Peyer's patch (tissue), 4 donors: ENCODE data around the gene RPTOR. TPM values are rescaled to one million over a fixed set of nuclear protein-coding genes. Genes with fewer than 3 reads are reported as not detected.

Source experiments
- DNase-seq, 3 donors: peaks; one replicate each; pipeline ENCODE4 v3.0.0-alpha.2; 2017 to 2019
- H3K27ac ChIP-seq, 4 donors: fragments of 200-600 bp; sonication (generic); one replicate each; pipeline ENCODE4 v1.5.1; 2016 to 2019
- H3K27me3 ChIP-seq, 2 donors: fragments of 200-600 bp; sonication (generic); one replicate each; pipeline ENCODE4 v1.5.1; 2019
- H3K36me3 ChIP-seq, 3 donors: fragments of 200-600 bp; sonication (generic); one replicate each; pipeline ENCODE4 v1.5.1; 2016 to 2019
- H3K4me1 ChIP-seq, 4 donors: fragments of 200-600 bp; sonication (generic); one replicate each; pipeline ENCODE4 v1.5.1; 2016 to 2019
- H3K4me3 ChIP-seq, 4 donors: fragments of 200-600 bp; sonication (generic); 1 replicate in 3 of 4; 2 replicates in 1 of 4; pipeline ENCODE4 v1.5.1; 2016 to 2019; ENCODE audit warnings: mild to moderate bottlenecking in 1 of 4
- H3K9me3 ChIP-seq, 4 donors: fragments of 200-600 bp; sonication (generic); one replicate each; pipeline ENCODE4 v1.5.1; 2016 to 2019; ENCODE audit warnings: mild to moderate bottlenecking in 1 of 4
- CTCF ChIP-seq, 6 experiments: fragments of 450-650 bp in 4 of 6; fragments of 200-600 bp in 2 of 6; sonication (generic) in 1 of 6; IDR thresholded peaks; one replicate each; pipeline ENCODE4 v1.5.1; 2017 to 2019; ENCODE audit warnings: antibody characterized with exemption in 6 of 6, mild to moderate bottlenecking in 3 of 6, moderate library complexity in 1 of 6
- POLR2A ChIP-seq, 2 donors: fragments of 450-650 bp; IDR thresholded peaks; one replicate each; pipeline ENCODE4 v1.5.1; 2017; ENCODE audit warnings: antibody characterized with exemption in 2 of 2, mild to moderate bottlenecking in 2 of 2, moderate library complexity in 2 of 2
- total RNA-seq, 4 donors: library from RNA; depleted of rRNA; stranded (reverse); fragments of >200 nt; gene quantifications; one replicate each; pipeline ENCODE4 v1.1.0, GENCODE V29; 2016

RPTOR gene
- total RNA-seq, 4 donors from 2014 or later = 42.4 to 73.6 (median 64.2) TPM

GRCh38 chr17:80499560-80499959 is 45.1 kb upstream of the RPTOR start:
- Histone ChIP-seq H3K4me3 (no peak overlapping the region), H3K27me3 (no peaks in the 10 kb centered on the region), H3K9me3 (no peaks in the 10 kb centered on the region), H3K36me3 (no peaks in the 10 kb centered on the region), H3K4me1 (no peaks in the 10 kb centered on the region), H3K27ac (no peak overlapping the region)
- TF ChIP-seq CTCF (IDR thresholded peaks at IDR 0.05) (no peak), POLR2A (IDR thresholded peaks at IDR 0.05) (no peak)
- DNase-seq = no peak

DNA sequence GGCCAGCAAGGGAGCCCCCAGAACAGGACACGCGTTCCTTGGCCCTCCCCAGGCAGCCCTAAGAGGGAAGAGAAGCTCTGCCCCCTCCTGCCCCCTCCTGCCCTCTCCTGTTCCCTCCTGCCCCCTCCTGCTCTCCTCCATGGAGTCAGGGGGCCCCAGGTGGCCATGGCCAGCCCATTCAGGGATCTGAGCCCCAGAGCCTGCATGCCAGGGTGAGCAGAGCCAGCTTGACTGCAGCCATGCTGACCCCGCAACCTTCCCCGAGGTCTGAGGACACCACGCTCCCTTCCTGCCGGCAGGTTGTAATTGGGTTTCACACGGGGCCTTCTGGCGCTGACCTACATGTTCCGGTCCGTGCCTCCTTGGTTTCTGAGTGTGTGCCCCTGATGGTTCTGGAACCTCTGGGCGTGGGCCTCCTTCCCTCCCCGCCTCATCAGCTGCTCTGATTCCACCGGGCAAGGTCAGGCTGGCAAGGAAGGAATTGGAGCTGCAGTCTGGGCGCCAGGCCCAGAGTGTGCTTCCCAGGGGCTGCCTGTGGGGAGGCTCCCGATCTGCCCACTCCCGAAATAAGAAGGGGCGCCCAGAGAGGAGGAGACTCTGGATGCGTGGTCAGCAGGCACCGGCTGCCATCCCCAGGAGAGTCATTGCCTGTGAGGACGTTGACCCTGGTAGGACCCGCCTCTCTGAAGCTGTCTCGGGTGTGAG is 44.5 kb upstream of the RPTOR start:
- no peak for DNase-seq
- H3K27ac ChIP-seq = no peak overlapping the region
- H3K27me3 ChIP-seq = no peaks in the 10 kb centered on the region
- no peak overlapping the region for H3K4me3 ChIP-seq
- TF ChIP-seq CTCF (IDR thresholded peaks at IDR 0.05) (no peak), POLR2A (IDR thresholded peaks at IDR 0.05) (no peak)
- no peaks in the 10 kb centered on the region for H3K4me1 ChIP-seq
- no peaks in the 10 kb centered on the region for H3K36me3 ChIP-seq
- no peaks in the 10 kb centered on the region for H3K9me3 ChIP-seq

- no peak overlapping the region for H3K4me3 ChIP-seq
- no peak for DNase-seq
- no peaks in the 10 kb centered on the region for H3K9me3 ChIP-seq
- no peaks in the 10 kb centered on the region for H3K4me1 ChIP-seq
- TF ChIP-seq CTCF (IDR thresholded peaks at IDR 0.05) (no peak), POLR2A (IDR thresholded peaks at IDR 0.05) (no peak)
- H3K36me3 ChIP-seq = no peaks in the 10 kb centered on the region
- H3K27me3 ChIP-seq = peaks cover 0 to 2% of the 10 kb centered on the region in 2 donors
- peak overlapping the region in 1 of 4 donors; percentile 58 for H3K27ac ChIP-seq
Observed at GRCh38 chr17:80501741-80502577, 42.7 kb upstream of the RPTOR start.

- H3K9me3 ChIP-seq = no peaks in the 10 kb centered on the region
- H3K4me3 ChIP-seq = no peak overlapping the region
- H3K36me3 ChIP-seq = no peaks in the 10 kb centered on the region
- no peaks in the 10 kb centered on the region for H3K4me1 ChIP-seq
- peak overlapping the region in 1 of 4 donors; percentile 58 for H3K27ac ChIP-seq
- peaks cover 0 to 2% of the 10 kb centered on the region in 2 donors for H3K27me3 ChIP-seq
- no peak for DNase-seq
- no peak for TF ChIP-seq POLR2A (IDR thresholded peaks at IDR 0.05)
- TF ChIP-seq CTCF (IDR thresholded peaks at IDR 0.05) = no peak
Observed at GRCh38 chr17:80502578-80502877, 42.1 kb upstream of the RPTOR start.

- Histone ChIP-seq H3K4me1 (no peaks in the 10 kb centered on the region), H3K9me3 (no peaks in the 10 kb centered on the region), H3K4me3 (no peak overlapping the region), H3K36me3 (no peaks in the 10 kb centered on the region), H3K27me3 (peaks cover 0 to 2% of the 10 kb centered on the region in 2 donors), H3K27ac (no peak overlapping the region)
- no peak for DNase-seq
- TF ChIP-seq POLR2A (IDR thresholded peaks at IDR 0.05) (no peak), CTCF (IDR thresholded peaks at IDR 0.05) (no peak)
Observed at GRCh38 chr17:80503031-80503430, 41.6 kb upstream of the RPTOR start.
